ENCODE data around the gene CIPC.

DNA sequence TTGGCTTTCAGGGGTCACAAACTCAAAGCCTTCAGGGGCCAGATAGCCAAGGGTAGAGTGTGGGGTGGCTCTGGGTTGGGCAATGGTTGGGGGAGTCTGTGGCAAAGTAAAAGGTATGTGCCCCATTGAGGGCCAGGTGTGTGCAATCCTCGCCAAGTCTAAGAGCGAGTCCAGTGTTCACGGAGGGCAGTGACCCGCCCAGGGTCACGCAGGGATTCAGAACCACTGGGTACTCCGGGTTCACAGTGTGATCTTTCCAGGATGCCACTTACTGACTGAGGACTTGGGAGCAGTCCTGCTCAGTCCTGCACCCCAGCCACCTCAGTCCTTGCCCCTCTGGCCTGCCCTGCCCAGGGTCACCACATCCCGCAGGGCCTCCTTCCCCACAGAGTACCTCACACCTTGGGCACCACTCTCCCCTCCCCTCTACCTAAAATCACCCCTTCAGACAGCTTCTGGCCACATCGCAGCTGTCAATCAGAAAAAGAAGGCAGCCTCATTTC lies 27.8 kb downstream of the CIPC start:
- no peak for TF ChIP-seq EP300 (IDR thresholded peaks at IDR 0.05)
- TF ChIP-seq, protein P1, sequence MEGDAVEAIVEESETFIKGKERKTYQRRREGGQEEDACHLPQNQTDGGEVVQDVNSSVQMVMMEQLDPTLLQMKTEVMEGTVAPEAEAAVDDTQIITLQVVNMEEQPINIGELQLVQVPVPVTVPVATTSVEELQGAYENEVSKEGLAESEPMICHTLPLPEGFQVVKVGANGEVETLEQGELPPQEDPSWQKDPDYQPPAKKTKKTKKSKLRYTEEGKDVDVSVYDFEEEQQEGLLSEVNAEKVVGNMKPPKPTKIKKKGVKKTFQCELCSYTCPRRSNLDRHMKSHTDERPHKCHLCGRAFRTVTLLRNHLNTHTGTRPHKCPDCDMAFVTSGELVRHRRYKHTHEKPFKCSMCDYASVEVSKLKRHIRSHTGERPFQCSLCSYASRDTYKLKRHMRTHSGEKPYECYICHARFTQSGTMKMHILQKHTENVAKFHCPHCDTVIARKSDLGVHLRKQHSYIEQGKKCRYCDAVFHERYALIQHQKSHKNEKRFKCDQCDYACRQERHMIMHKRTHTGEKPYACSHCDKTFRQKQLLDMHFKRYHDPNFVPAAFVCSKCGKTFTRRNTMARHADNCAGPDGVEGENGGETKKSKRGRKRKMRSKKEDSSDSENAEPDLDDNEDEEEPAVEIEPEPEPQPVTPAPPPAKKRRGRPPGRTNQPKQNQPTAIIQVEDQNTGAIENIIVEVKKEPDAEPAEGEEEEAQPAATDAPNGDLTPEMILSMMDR (IDR thresholded peaks at IDR 0.05) = no peak
- TF ChIP-seq POLR2A (IDR thresholded peaks at IDR 0.05) = no peak
- no peak for TF ChIP-seq POLR2AphosphoS5 (IDR thresholded peaks at IDR 0.05)
